OCI-LY3 (cell line): Measurements from ENCODE around the gene PDZD7.

Source experiments
- H2AFZ ChIP-seq: fragments of 200-600, 300-600 bp; shearing (Covaris generic); 2 replicates; pipeline ENCODE4 v1.6.0; 2014; ENCODE audit warnings: antibody characterized with exemption, low read depth, low read length
- H3K27ac ChIP-seq: fragments of 200-600, 300-600 bp; sonication (generic); 2 replicates; pipeline ENCODE4 v1.5.1; 2014; ENCODE audit warnings: mild to moderate bottlenecking, low read length, moderate library complexity, mixed read lengths
- H3K27me3 ChIP-seq: fragments of 200-600, 300-600 bp; sonication (generic); 2 replicates; pipeline ENCODE4 v1.6.1; 2014; ENCODE audit warnings: low read depth, low read length, mixed read lengths
- H3K36me3 ChIP-seq: fragments of 200-600, 300-600 bp; sonication (generic); replicated peaks from 2 replicates; pipeline ENCODE3; 2014; ENCODE audit warnings: low read depth, low read length, mixed read lengths
- H3K4me1 ChIP-seq: fragments of 300-600, 200-600 bp; sonication (generic); 2 replicates; pipeline ENCODE4 v1.6.1; 2014; ENCODE audit warnings: low read length, mixed read lengths
- H3K4me2 ChIP-seq: fragments of 200-600, 300-600 bp; sonication (generic); 2 replicates; pipeline ENCODE4 v1.6.1; 2014; ENCODE audit warnings: low read length, mixed read lengths
- H3K4me3 ChIP-seq: fragments of 300-600, 200-600 bp; sonication (generic); 2 replicates; pipeline ENCODE4 v1.5.1; 2014; ENCODE audit warnings: antibody characterized with exemption, mild to moderate bottlenecking, low read length, moderate library complexity
- H3K79me2 ChIP-seq: fragments of 300-600, 200-600 bp; shearing (Covaris generic); 2 replicates; pipeline ENCODE4 v1.6.1; 2014; ENCODE audit warnings: mild to moderate bottlenecking, low read length, mixed read lengths
- H3K9ac ChIP-seq: fragments of 300-600, 200-600 bp; shearing (Covaris generic); 2 replicates; pipeline ENCODE4 v1.6.0; 2014; ENCODE audit warnings: mild to moderate bottlenecking, low read length, moderate library complexity
- H3K9me3 ChIP-seq: fragments of 200-600, 300-600 bp; shearing (Covaris generic); 2 replicates; pipeline ENCODE4 v1.6.1; 2014; ENCODE audit warnings: low read length, mixed read lengths; ENCODE audit not compliant: insufficient read depth
- H4K20me1 ChIP-seq: fragments of 200-600, 300-600 bp; sonication (generic); 2 replicates; pipeline ENCODE4 v1.6.1; 2016; ENCODE audit warnings: low read length, mixed read lengths; ENCODE audit not compliant: insufficient read depth
- EZH2phosphoT487 ChIP-seq: fragments of 200-600 bp; shearing (Covaris generic); IDR thresholded peaks from 2 replicates; pipeline ENCODE4 v1.6.1; 2018; ENCODE audit warnings: antibody characterized with exemption, mixed run types, low read depth
- TF ChIP-seq, protein P1 (sequence below): fragments of 200-600, 300-600 bp; sonication (generic); IDR thresholded peaks from 2 replicates; pipeline ENCODE4 v1.5.1; 2014; ENCODE audit warnings: antibody characterized with exemption, low read length, low read depth

PDZD7 gene

GRCh38 chr10:100981178-100981772 is 49.7 kb downstream of the PDZD7 start:
- Histone ChIP-seq H3K36me3 (no peaks in the 10 kb centered on the region), H3K4me1 (peaks cover 5% of the 10 kb centered on the region), H3K9me3 (no peaks in the 10 kb centered on the region), H3K79me2 (peaks cover 5% of the 10 kb centered on the region), H3K4me3 (no peak overlapping the region), H2AFZ (no peak overlapping the region), H3K27me3 (no peaks in the 10 kb centered on the region), H4K20me1 (no peaks in the 10 kb centered on the region), H3K4me2 (no peak overlapping the region), H3K9ac (no peak overlapping the region), H3K27ac (no peak overlapping the region)
- TF ChIP-seq, protein P1, sequence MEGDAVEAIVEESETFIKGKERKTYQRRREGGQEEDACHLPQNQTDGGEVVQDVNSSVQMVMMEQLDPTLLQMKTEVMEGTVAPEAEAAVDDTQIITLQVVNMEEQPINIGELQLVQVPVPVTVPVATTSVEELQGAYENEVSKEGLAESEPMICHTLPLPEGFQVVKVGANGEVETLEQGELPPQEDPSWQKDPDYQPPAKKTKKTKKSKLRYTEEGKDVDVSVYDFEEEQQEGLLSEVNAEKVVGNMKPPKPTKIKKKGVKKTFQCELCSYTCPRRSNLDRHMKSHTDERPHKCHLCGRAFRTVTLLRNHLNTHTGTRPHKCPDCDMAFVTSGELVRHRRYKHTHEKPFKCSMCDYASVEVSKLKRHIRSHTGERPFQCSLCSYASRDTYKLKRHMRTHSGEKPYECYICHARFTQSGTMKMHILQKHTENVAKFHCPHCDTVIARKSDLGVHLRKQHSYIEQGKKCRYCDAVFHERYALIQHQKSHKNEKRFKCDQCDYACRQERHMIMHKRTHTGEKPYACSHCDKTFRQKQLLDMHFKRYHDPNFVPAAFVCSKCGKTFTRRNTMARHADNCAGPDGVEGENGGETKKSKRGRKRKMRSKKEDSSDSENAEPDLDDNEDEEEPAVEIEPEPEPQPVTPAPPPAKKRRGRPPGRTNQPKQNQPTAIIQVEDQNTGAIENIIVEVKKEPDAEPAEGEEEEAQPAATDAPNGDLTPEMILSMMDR = no peak

DNA sequence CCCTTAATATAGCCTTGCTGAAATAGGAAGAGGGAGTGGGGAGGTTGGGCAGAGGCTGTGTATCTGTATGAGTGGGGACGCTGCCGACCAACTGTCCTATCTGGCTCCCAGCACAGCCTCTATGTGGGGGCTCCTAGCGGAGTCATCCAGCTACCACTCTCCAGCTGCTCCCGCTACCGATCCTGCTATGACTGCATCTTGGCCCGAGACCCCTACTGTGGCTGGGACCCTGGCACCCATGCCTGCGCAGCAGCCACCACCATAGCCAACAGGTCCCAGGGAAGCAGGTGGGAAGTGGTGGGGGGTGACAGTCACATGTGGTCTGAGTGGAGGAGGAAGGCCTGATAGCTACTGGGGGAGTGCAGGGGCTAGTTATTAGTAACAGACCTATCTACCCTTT is 50.2 kb downstream of the PDZD7 start:
- no peak overlapping the region for H3K27ac ChIP-seq
- no peaks in the 10 kb centered on the region for H3K27me3 ChIP-seq
- H3K4me3 ChIP-seq = no peak overlapping the region
- H3K9ac ChIP-seq = no peak overlapping the region
- H3K79me2 ChIP-seq = no peaks in the 10 kb centered on the region
- H2AFZ ChIP-seq = no peak overlapping the region
- H3K4me2 ChIP-seq = no peak overlapping the region
- H4K20me1 ChIP-seq = no peaks in the 10 kb centered on the region
- peaks cover 2% of the 10 kb centered on the region; the same call in 1 of the 2 replicates for H3K4me1 ChIP-seq
- no peaks in the 10 kb centered on the region for H3K9me3 ChIP-seq
- no peaks in the 10 kb centered on the region for H3K36me3 ChIP-seq
- TF ChIP-seq EZH2phosphoT487 = no peak
- TF ChIP-seq, protein P1 = no peak

DNA sequence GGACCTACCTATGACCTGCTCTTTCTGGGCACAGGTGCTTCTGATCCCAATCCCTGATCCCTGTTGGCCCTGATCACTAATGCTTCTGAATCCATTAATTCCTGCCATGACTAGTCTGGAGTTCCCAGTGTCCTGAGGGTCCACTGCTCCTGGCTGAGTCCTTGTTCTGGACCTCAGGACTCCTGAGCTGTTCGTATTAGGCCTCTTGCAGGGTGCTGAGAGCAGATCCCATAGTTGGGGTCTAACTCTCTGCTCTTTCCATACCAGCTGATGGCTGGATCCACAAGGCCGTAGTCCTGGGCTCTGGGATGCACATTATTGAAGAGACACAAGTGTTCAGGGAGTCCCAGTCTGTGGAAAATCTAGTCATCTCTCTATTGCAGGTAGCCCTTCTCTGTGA is 50.6 kb downstream of the PDZD7 start:
- no peak overlapping the region for H3K4me3 ChIP-seq
- H3K4me1 ChIP-seq = no peaks in the 10 kb centered on the region
- no peaks in the 10 kb centered on the region for H3K9me3 ChIP-seq

GRCh38 chr10:100979791-100980272 is 51.1 kb downstream of the PDZD7 start:
- H2AFZ ChIP-seq = no peak overlapping the region
- H3K27ac ChIP-seq = no peak overlapping the region
- no peak overlapping the region for H3K4me2 ChIP-seq
- H3K36me3 ChIP-seq = no peaks in the 10 kb centered on the region
- H4K20me1 ChIP-seq = no peaks in the 10 kb centered on the region
- no peak overlapping the region for H3K9ac ChIP-seq
- TF ChIP-seq, protein P1 = no peak
- no peak for TF ChIP-seq EZH2phosphoT487
- no peaks in the 10 kb centered on the region for H3K4me1 ChIP-seq
- no peaks in the 10 kb centered on the region for H3K79me2 ChIP-seq
- H3K9me3 ChIP-seq = no peaks in the 10 kb centered on the region
- H3K4me3 ChIP-seq = no peak overlapping the region
- no peaks in the 10 kb centered on the region for H3K27me3 ChIP-seq

More for the DNA sequence above, 50.6 kb downstream of the PDZD7 start:
- H3K27me3 ChIP-seq = no peaks in the 10 kb centered on the region
- no peaks in the 10 kb centered on the region for H3K79me2 ChIP-seq
- TF ChIP-seq, protein P1 = no peak
- no peak for TF ChIP-seq EZH2phosphoT487
- no peak overlapping the region for H3K9ac ChIP-seq
- no peaks in the 10 kb centered on the region for H4K20me1 ChIP-seq
- no peak overlapping the region for H3K4me2 ChIP-seq
- no peaks in the 10 kb centered on the region for H3K36me3 ChIP-seq
- H2AFZ ChIP-seq = no peak overlapping the region
- H3K27ac ChIP-seq = no peak overlapping the region
